Measurements from ENCODE around the gene HARBI1. TPM values are rescaled to one million over a fixed set of nuclear protein-coding genes. Genes with fewer than 3 reads are reported as not detected.

Gene HARBI1
- total RNA-seq, 1 donor: 5.6 TPM

DNA sequence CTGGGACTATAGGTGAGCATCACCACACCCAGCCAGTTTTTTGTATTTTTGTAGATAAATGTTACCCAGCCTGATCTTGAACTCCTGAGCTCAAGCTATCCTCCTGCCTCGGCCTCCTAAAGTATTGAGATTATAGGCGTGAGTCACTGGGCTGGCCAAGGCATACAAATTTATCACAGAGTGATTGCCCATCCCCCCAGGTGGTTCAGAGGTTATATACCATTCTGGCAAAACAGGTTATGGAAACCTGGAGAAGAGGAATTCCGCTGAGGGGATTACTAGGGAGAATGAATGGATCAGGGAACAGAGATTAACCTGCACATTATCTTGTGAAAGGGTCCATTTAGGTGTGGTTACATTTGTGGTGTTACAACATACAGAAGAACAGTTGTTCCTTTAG lies 8.4 kb upstream of the HARBI1 start:
- no peak for DNase-seq (ENCODE audit: low read depth)
- TF ChIP-seq, protein P1, sequence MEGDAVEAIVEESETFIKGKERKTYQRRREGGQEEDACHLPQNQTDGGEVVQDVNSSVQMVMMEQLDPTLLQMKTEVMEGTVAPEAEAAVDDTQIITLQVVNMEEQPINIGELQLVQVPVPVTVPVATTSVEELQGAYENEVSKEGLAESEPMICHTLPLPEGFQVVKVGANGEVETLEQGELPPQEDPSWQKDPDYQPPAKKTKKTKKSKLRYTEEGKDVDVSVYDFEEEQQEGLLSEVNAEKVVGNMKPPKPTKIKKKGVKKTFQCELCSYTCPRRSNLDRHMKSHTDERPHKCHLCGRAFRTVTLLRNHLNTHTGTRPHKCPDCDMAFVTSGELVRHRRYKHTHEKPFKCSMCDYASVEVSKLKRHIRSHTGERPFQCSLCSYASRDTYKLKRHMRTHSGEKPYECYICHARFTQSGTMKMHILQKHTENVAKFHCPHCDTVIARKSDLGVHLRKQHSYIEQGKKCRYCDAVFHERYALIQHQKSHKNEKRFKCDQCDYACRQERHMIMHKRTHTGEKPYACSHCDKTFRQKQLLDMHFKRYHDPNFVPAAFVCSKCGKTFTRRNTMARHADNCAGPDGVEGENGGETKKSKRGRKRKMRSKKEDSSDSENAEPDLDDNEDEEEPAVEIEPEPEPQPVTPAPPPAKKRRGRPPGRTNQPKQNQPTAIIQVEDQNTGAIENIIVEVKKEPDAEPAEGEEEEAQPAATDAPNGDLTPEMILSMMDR (IDR thresholded peaks at IDR 0.05; ENCODE audit: insufficient read depth, low read depth, low read length): no peak

DNA sequence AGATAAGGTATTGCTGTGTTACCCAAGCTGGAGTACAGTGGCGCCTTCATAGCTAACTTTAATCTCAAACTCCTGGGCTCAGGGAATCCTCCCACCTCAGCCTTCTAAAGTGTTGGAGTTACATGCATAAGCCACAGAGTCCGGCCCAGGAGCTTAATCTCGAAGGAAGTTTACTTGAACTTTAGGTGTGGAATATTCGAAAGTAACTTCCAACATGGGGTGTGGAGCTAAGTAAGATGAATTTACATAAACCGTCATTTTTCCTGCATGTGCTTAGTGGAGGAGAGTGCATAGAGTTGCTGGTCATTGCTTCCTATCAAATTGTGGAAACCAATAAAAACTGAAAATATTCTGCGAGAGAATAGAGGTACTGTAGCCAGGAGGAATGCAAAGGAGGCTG lies 1.8 kb upstream of the HARBI1 start:
- TF ChIP-seq, protein P1 (IDR thresholded peaks at IDR 0.05; ENCODE audit: insufficient read depth, low read depth, low read length): no peak
- peak; percentile 34 for DNase-seq (ENCODE audit: low read depth)
- peak overlapping the region; percentile 100 for H3K4me3 ChIP-seq (ENCODE audit: low read depth, low read length)

More for the DNA sequence above, 8.4 kb upstream of the HARBI1 start:
- H3K4me3 ChIP-seq (ENCODE audit: low read depth, low read length): no peak overlapping the region

DNA sequence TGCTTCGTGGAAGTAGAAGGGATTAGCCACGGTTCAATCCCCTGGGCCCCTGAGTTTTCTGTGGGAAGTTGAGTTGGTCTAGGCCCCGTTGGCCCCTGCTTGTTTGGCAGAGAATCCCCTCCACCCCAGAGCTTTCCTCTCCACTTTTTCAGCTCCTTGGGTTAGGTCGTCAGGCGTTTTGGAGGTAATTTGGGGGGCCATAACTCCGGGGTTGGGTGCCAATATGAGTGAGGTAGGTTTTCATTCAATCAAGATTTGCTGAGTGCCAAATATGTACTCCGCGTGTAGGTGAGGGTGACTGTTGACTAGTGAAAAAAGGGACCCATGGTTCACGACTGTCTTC lies 916 bp upstream of the HARBI1 start:
- TF ChIP-seq, protein P1 (IDR thresholded peaks at IDR 0.05; ENCODE audit: insufficient read depth, low read depth, low read length): no peak
- peak overlapping the region; percentile 100 for H3K4me3 ChIP-seq (ENCODE audit: low read depth, low read length)
- no peak for DNase-seq (ENCODE audit: low read depth)

DNA sequence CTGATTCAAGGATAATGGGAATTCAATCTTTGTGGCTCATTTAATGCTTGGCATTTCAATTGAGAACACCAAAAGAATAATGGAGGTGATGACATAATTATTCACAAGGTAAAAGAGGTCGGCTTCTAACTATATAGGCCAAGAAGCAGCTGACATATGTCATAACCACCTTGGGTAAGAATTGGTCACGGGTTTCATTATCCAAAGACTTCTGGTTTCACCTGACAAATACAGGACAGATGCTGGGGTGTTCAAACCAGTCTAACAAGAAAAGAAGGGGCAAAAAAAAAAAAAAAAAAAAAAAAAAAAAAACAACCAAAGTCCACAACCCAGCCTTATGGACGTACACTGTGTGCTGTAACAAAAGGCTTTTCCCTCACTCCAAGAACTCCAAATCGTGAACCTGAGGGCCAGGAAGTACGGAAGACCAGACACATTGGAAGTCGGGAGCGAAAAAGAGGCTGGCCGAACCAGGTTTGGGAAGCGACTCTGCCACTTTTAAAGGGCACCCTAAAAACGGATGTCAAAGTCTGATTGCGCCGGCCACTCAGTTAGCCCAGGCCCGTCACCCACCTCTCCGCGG lies 385 bp downstream of the HARBI1 start:
- TF ChIP-seq, protein P1 (IDR thresholded peaks at IDR 0.05; ENCODE audit: insufficient read depth, low read depth, low read length): no peak
- H3K4me3 ChIP-seq (ENCODE audit: low read depth, low read length): peak overlapping the region; percentile 100
- DNase-seq (ENCODE audit: low read depth): peak; percentile 59

DNA sequence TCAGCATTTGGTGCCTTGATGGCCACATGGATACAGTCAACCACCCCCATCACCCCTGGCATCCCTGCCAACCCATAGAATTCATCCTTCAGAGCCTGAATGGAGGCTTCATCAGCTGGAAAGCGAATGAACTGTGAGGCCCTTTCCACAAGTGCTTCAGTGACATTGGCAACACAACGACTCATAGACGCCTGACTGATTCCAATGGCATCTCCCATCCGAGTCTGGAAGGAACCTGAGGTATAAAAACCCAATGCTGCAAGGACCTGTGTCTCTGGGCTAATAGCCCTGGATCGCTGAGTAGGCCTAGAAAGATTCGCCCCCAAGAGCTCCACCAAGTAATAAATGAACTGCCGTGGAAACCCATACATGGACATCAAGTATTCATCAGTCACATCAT lies 1.3 kb downstream of the HARBI1 start:
- H3K4me3 ChIP-seq (ENCODE audit: low read depth, low read length): no peak overlapping the region
- no peak for DNase-seq (ENCODE audit: low read depth)
- TF ChIP-seq, protein P1 (IDR thresholded peaks at IDR 0.05; ENCODE audit: insufficient read depth, low read depth, low read length): no peak

DNA sequence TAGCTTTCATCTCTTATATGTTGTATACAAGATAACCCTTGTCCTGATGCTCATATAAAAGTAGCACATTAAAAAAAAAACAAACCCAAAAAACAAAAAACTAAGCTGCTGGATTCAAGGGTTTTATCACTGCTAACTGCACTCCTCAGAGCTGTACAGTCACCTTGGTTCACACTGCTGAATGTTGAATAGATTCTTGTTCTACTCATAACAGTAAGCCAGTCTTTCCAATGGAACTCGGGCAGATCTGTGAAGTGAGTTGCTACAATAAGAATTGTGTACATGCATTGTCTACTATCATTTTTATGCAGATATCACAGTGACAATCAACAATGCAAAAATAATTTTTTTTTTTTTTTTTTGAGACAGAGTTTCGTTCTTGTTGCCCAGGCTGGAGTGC lies 4.7 kb downstream of the HARBI1 start:
- TF ChIP-seq, protein P1 (IDR thresholded peaks at IDR 0.05; ENCODE audit: insufficient read depth, low read depth, low read length): no peak
- DNase-seq (ENCODE audit: low read depth): no peak
- no peak overlapping the region for H3K4me3 ChIP-seq (ENCODE audit: low read depth, low read length)
